ENCODE results near the gene AUTS2.

DNA sequence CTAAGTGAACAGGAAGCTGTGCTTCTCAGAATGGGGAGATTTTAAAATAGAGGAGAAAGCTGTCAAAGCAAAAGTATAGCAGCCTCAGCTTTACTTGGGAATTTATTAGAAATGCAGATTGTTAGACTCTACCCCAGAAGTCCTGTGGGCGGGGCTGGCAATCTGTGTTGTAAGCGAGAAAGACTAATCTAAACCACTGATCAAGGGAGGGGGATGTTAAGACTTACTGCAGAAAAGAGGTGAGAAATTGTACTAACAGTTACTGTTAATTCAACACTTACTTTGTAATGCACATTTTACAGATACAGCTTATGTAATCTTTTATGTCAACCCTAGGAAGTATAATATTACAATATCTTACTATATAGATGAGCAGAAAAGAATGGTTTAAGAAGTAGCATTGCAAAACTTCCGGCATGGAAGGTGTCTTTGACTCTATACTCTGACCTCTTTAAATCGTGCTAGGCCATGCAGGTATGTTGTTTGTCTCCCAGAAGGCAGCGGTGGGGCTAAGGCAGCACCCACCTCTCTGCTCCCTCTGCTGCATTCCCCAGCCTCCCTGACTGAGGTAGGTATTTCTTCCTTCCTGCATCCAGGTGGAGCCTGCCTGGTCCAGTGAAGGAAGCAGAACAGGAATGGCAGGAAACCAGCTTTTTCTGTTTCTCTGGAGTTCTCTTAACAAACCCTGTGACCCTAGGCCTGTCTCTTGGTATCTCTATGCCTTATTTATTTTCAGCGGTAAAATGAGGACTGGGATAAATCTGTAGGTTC lies 462.2 kb downstream of the AUTS2 start:
- TF ChIP-seq, protein P1, sequence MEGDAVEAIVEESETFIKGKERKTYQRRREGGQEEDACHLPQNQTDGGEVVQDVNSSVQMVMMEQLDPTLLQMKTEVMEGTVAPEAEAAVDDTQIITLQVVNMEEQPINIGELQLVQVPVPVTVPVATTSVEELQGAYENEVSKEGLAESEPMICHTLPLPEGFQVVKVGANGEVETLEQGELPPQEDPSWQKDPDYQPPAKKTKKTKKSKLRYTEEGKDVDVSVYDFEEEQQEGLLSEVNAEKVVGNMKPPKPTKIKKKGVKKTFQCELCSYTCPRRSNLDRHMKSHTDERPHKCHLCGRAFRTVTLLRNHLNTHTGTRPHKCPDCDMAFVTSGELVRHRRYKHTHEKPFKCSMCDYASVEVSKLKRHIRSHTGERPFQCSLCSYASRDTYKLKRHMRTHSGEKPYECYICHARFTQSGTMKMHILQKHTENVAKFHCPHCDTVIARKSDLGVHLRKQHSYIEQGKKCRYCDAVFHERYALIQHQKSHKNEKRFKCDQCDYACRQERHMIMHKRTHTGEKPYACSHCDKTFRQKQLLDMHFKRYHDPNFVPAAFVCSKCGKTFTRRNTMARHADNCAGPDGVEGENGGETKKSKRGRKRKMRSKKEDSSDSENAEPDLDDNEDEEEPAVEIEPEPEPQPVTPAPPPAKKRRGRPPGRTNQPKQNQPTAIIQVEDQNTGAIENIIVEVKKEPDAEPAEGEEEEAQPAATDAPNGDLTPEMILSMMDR (conservative IDR thresholded peaks at IDR 0.05; ENCODE audit: low read depth, low read length), result no peak
- no peak for TF ChIP-seq EZH2 (IDR thresholded peaks at IDR 0.05; ENCODE audit: borderline replicate concordance, low read depth, low read length, poor library complexity, severe bottlenecking)

All from A673 (cell line).